ENCODE measurements around the gene COPG2. TPM values are rescaled to one million over a fixed set of nuclear protein-coding genes. Genes with fewer than 3 reads are reported as not detected.

The COPG2 gene
- total RNA-seq, 1 experiment from 2014 or later, result 77.7 TPM

DNA sequence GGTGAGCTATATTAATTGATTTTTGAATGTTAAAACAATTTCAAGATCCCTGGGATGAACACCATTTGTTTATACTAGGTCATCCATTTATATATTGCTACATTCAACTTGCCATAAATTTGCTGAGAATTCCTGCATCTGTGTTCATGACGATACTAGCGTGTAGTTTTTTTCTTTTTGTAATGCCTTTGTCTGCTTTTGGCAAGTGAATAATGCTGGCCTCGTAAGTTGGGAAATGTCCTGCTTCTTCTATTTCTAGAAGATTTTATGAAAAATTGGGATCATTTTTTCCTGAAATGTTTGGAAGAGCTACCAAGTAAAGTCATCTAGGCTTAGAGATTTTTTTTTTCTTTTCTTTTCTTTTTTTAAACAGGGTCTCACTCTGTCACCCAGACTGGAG lies 189.6 kb downstream of the COPG2 start:
- no peak overlapping the region for H3K9ac ChIP-seq (ENCODE audit: extremely low read depth, insufficient read length, low read length)
- no peak overlapping the region for H2BK20ac ChIP-seq (ENCODE audit: low read depth, low read length, poor library complexity, severe bottlenecking)
- H3K4me3 Mint-ChIP-seq, result no peak overlapping the region
- no peak for DNase-seq
- no peak overlapping the region for H2AK5ac ChIP-seq (ENCODE audit: insufficient read length, low read length)
- no peaks in the 10 kb centered on the region for H3K27me3 ChIP-seq (ENCODE audit: insufficient read depth, low read length)
- H2BK15ac ChIP-seq (ENCODE audit: low read depth, low read length), result no peak overlapping the region
- peaks cover 0 to 2% (median 0%) of the 10 kb centered on the region in 3 experiments; a peak in 1 of 7 replicates for H3K36me3 Mint-ChIP-seq (ENCODE audit: insufficient read depth in 1 of 3, low read depth in 3 of 3)
- no peak overlapping the region for H4K5ac ChIP-seq (ENCODE audit: insufficient read length, low read depth, low read length)
- H3K27me3 Mint-ChIP-seq (ENCODE audit: low read depth), result peaks cover 8% of the 10 kb centered on the region
- H4K20me1 ChIP-seq (ENCODE audit: control insufficient read depth, insufficient read depth, insufficient read length), result no peaks in the 10 kb centered on the region
- H3K18ac ChIP-seq (ENCODE audit: insufficient read length, low read depth, low read length), result no peak overlapping the region
- H2BK5ac ChIP-seq (ENCODE audit: insufficient read length, low read length), result no peak overlapping the region
- H2BK120ac ChIP-seq (ENCODE audit: low read depth, low read length, poor library complexity, severe bottlenecking), result no peak overlapping the region
- H3K27ac ChIP-seq (ENCODE audit: insufficient read length, low read depth, low read length), result no peak overlapping the region
- H3K79me1 ChIP-seq (ENCODE audit: insufficient read depth, low read depth, low read length, poor library complexity, severe bottlenecking), result no peaks in the 10 kb centered on the region
- no peak overlapping the region for H3K27ac Mint-ChIP-seq
- H3K23me2 ChIP-seq (ENCODE audit: insufficient read length, low read depth, low read length, poor library complexity, severe bottlenecking), result no peaks in the 10 kb centered on the region
- peaks cover 11 to 17% of the 10 kb centered on the region in 2 experiments for H3K4me1 Mint-ChIP-seq
- H4K91ac ChIP-seq (ENCODE audit: insufficient read length, low read depth, low read length), result no peak overlapping the region
- H3K4ac ChIP-seq (ENCODE audit: low read depth, low read length), result no peak overlapping the region
- H3K9me3 Mint-ChIP-seq, result peaks cover 2 to 5% of the 10 kb centered on the region in 2 experiments; a peak in 3 of 5 replicates
- H3K79me2 ChIP-seq (ENCODE audit: insufficient read depth, low read length), result no peaks in the 10 kb centered on the region
- no peaks in the 10 kb centered on the region for H3K9me3 ChIP-seq (ENCODE audit: control insufficient read depth, low read depth, low read length)
- H3T11ph ChIP-seq (ENCODE audit: low read length), result no peak overlapping the region
- no peak overlapping the region for H2BK12ac ChIP-seq (ENCODE audit: insufficient read length, low read depth, low read length)
- H3K23ac ChIP-seq (ENCODE audit: insufficient read length, low read depth, low read length), result no peak overlapping the region
- TF ChIP-seq, protein P1, sequence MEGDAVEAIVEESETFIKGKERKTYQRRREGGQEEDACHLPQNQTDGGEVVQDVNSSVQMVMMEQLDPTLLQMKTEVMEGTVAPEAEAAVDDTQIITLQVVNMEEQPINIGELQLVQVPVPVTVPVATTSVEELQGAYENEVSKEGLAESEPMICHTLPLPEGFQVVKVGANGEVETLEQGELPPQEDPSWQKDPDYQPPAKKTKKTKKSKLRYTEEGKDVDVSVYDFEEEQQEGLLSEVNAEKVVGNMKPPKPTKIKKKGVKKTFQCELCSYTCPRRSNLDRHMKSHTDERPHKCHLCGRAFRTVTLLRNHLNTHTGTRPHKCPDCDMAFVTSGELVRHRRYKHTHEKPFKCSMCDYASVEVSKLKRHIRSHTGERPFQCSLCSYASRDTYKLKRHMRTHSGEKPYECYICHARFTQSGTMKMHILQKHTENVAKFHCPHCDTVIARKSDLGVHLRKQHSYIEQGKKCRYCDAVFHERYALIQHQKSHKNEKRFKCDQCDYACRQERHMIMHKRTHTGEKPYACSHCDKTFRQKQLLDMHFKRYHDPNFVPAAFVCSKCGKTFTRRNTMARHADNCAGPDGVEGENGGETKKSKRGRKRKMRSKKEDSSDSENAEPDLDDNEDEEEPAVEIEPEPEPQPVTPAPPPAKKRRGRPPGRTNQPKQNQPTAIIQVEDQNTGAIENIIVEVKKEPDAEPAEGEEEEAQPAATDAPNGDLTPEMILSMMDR (conservative IDR thresholded peaks at IDR 0.05), result no peak
- no peak overlapping the region for H3K4me2 ChIP-seq (ENCODE audit: insufficient read depth, insufficient read length, low read length)
- no peak overlapping the region for H3K14ac ChIP-seq (ENCODE audit: insufficient read depth, low read length)
- H3K56ac ChIP-seq (ENCODE audit: insufficient read length, low read depth, low read length), result no peak overlapping the region
- H2AFZ ChIP-seq (ENCODE audit: low read length), result no peak overlapping the region
- WGBS (ENCODE audit: extremely low coverage, insufficient read length, low lambda C conversion rate), result no CpG with 5 or more reads among the region's 3 CpGs
- H3K4me1 ChIP-seq (ENCODE audit: insufficient read depth, low read length), result no peaks in the 10 kb centered on the region
- no peak overlapping the region for H4K8ac ChIP-seq (replicated peaks; ENCODE audit: insufficient read length, low read depth, low read length)
